ENCODE results near the gene OR14K1. TPM values are rescaled to one million over a fixed set of nuclear protein-coding genes. Genes with fewer than 3 reads are reported as not detected.

OR14K1 gene
- total RNA-seq, 1 experiment from 2014 or later: not detected

- Histone ChIP-seq H3K4me3 (replicated peaks in 1 of 2; ENCODE audit: low read depth in 1 of 2, low read length in 2 of 2) (no peak within 1 kb of the TSS), H3K9ac (ENCODE audit: low read length) (no peak within 1 kb of the TSS), H3K9me2 (ENCODE audit: insufficient read depth) (no peaks in the 10 kb centered on the region), H2AFZ (ENCODE audit: low read depth, low read length, poor library complexity, severe bottlenecking) (no peak within 1 kb of the TSS), H3K27me3 (ENCODE audit: insufficient read depth, low read length) (no peaks in the 10 kb centered on the region), H4K20me1 (ENCODE audit: insufficient read depth) (no peaks in the 10 kb centered on the region), H3K9me3 (ENCODE audit: control insufficient read depth in 1 of 2, insufficient read depth in 1 of 2, low read depth in 1 of 2, low read length in 2 of 2) (peaks cover 8 to 14% of the 10 kb centered on the region in 2 experiments; a peak in 2 of 4 replicates), H3K27ac (ENCODE audit: low read depth, low read length) (no peak within 1 kb of the TSS), H3K79me2 (ENCODE audit: insufficient read depth, low read length) (no peaks in the 10 kb centered on the region), H3K36me3 (ENCODE audit: control insufficient read depth in 1 of 2, insufficient read depth in 2 of 2, low read length in 2 of 2) (no peaks in the 10 kb centered on the region), H3K4me2 (ENCODE audit: low read length) (no peak within 1 kb of the TSS), H3K4me1 (ENCODE audit: control insufficient read depth in 1 of 2, insufficient read depth in 2 of 2, low read length in 2 of 2) (no peaks in the 10 kb centered on the region)
- RAD21 ChIA-PET (ENCODE audit: low non-redundant PET in 1 of 2, low total read pairs in 2 of 2, uncharacterized antibody in 2 of 2, unreplicated experiment in 2 of 2): interaction anchor here in 1 of 2 experiments (0.7 kb wide), 1 partner anchor 274 kb away, joined by 3 read pairs; no protein-coding TSS in a partner anchor
- intact Hi-C loops (cut with micrococcal nuclease): no loop called here
- no peak for TF ChIP-seq REST (IDR thresholded peaks at IDR 0.05; ENCODE audit: low read depth)
- no peak for TF ChIP-seq ATF3 (IDR thresholded peaks at IDR 0.05)
- no peak for TF ChIP-seq ELF1 (IDR thresholded peaks at IDR 0.05; ENCODE audit: borderline replicate concordance, low read depth)
- POLR2A ChIA-PET: no interaction called here
- CTCF ChIA-PET: no interaction called here
- no peak for ATAC-seq
- BruUV-seq (replicated peaks): no TSS peak
- DNase-seq (ENCODE audit: low read depth, low spot score): no peak
Observed at GRCh38 chr1:247716546-247716945, 21.9 kb upstream of the OR14K1 start, which contains the start of gene OR6F1. TSS of gene OR6F1 (minus strand) at chr1:247716646. CDS start at chr1:247712755, 3,891 bp downstream.

- no peak overlapping the region for H3K4me2 ChIP-seq (ENCODE audit: low read length)
- no TSS peak for BruUV-seq (replicated peaks)
- no peak overlapping the region for H3K9ac ChIP-seq (ENCODE audit: low read length)
- ChIA-PET CTCF (no interaction called here), RAD21 (ENCODE audit: low non-redundant PET in 1 of 2, low total read pairs in 2 of 2, uncharacterized antibody in 2 of 2, unreplicated experiment in 2 of 2) (no interaction called here), POLR2A (no interaction called here)
- intact Hi-C loops (cut with micrococcal nuclease): no loop called here
- H3K9me3 ChIP-seq (ENCODE audit: control insufficient read depth in 1 of 2, insufficient read depth in 1 of 2, low read depth in 1 of 2, low read length in 2 of 2): peaks cover 8 to 13% of the 10 kb centered on the region in 2 experiments; a peak in 2 of 4 replicates
- H3K4me1 ChIP-seq (ENCODE audit: control insufficient read depth in 1 of 2, insufficient read depth in 2 of 2, low read length in 2 of 2): no peaks in the 10 kb centered on the region
- no peaks in the 10 kb centered on the region for H3K27me3 ChIP-seq (ENCODE audit: insufficient read depth, low read length)
- H2AFZ ChIP-seq (ENCODE audit: low read depth, low read length, poor library complexity, severe bottlenecking): no peak overlapping the region
- H3K27ac ChIP-seq (ENCODE audit: low read depth, low read length): no peak overlapping the region
- no peaks in the 10 kb centered on the region for H3K79me2 ChIP-seq (ENCODE audit: insufficient read depth, low read length)
- H3K36me3 ChIP-seq (ENCODE audit: control insufficient read depth in 1 of 2, insufficient read depth in 2 of 2, low read length in 2 of 2): no peaks in the 10 kb centered on the region
- no peak for ATAC-seq
- H3K4me3 ChIP-seq (replicated peaks in 1 of 2; ENCODE audit: low read depth in 1 of 2, low read length in 2 of 2): no peak overlapping the region
- DNase-seq (ENCODE audit: low read depth, low spot score): no peak
- H3K9me2 ChIP-seq (ENCODE audit: insufficient read depth): no peaks in the 10 kb centered on the region
- H4K20me1 ChIP-seq (ENCODE audit: insufficient read depth): no peaks in the 10 kb centered on the region
- no peak for TF ChIP-seq ATF3 (IDR thresholded peaks at IDR 0.05)
- TF ChIP-seq SRF (IDR thresholded peaks at IDR 0.05; ENCODE audit: low read depth): no peak
- TF ChIP-seq CEBPB (IDR thresholded peaks at IDR 0.05; ENCODE audit: low read depth): no peak
- no peak for TF ChIP-seq YY1 (IDR thresholded peaks at IDR 0.05; ENCODE audit: extremely low read depth, insufficient replicate concordance, low read depth, low read length)
- no peak for TF ChIP-seq POLR2A (IDR thresholded peaks at IDR 0.05; ENCODE audit: borderline replicate concordance, extremely low read depth, insufficient read depth, insufficient read length)
- TF ChIP-seq EZH2phosphoT487 (IDR thresholded peaks at IDR 0.05; ENCODE audit: borderline replicate concordance): no peak
- TF ChIP-seq SP1 (IDR thresholded peaks at IDR 0.05; ENCODE audit: low read depth): no peak
- no peak for TF ChIP-seq ZFX (IDR thresholded peaks at IDR 0.05)
- TF ChIP-seq SIN3A (IDR thresholded peaks at IDR 0.05; ENCODE audit: low read depth): no peak
- TF ChIP-seq CTCF (IDR thresholded peaks at IDR 0.05 in 2 of 3, conservative IDR thresholded peaks at IDR 0.05 in 1 of 3; ENCODE audit: borderline replicate concordance in 1 of 3, insufficient read depth in 1 of 3, low read depth in 2 of 3, low read length in 2 of 3): no peak
- TF ChIP-seq EZH2 (IDR thresholded peaks at IDR 0.05): no peak
- TF ChIP-seq POLR2AphosphoS5 (IDR thresholded peaks at IDR 0.05; ENCODE audit: low read depth, low read length): no peak
- no peak for TF ChIP-seq ELF1 (IDR thresholded peaks at IDR 0.05; ENCODE audit: borderline replicate concordance, low read depth)
- TF ChIP-seq EGR1 (IDR thresholded peaks at IDR 0.05; ENCODE audit: low read depth): no peak
Observed at GRCh38 chr1:247721222-247721621, 17.2 kb upstream of the OR14K1 start.

All from HCT116 (cell line).